ENCODE results near the gene GCN1. TPM values are rescaled to one million over a fixed set of nuclear protein-coding genes. Genes with fewer than 3 reads are reported as not detected.

GCN1 gene
- total RNA-seq, 1 donor from 2014 or later: 155 TPM

DNA sequence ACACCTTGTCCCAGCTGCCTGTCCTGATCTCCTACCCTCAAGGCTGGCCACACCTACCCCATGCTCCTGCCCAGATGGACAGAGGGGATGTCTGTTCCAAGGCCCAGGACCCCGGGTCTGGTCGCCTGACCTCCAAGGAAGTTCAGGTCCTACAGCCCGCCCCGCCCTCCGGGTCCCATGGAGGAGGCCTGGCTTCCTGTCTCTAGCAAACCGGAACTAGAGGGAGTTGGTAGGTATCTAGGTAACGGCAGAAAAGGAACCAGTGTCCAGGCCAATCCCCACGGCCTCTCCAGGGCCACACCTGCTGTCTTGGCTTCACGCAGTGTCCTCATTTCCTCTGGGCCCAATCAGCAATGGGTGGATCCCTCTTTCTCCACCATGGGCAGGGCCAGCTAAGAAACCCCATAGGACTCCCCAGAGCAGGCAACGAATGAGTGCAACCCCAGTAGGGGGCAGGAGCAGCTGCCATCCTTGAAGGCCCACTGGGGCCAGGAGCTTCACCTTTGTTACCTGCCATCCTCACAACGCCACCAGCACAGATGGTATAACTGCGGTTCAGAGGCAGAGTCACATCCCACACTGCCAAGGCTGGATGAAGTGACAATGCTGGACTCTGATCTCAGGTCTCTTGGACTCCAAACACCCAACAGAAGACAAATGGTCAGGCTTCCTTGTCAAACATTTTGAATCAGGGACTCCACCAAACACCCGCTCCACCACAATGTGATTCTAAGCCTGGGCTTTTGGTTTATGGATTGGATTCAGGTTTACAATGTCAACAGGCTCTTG is 31.5 kb upstream of the GCN1 start:
- Mint-ChIP-seq H3K4me1 (peaks cover 26% of the 10 kb centered on the region), H3K9me3 (no peaks in the 10 kb centered on the region), H3K4me3 (no peak overlapping the region), H3K36me3 (ENCODE audit: low read depth) (no peaks in the 10 kb centered on the region), H3K27me3 (peaks cover 19% of the 10 kb centered on the region), H3K27ac (no peak overlapping the region)
- ChIA-PET CTCF (interaction anchor here (0.6 to 8.7 kb wide), 5 partner anchors 15 to 98 kb away, joined by 3 to 243 read pairs (median 3); partner anchors contain the start of genes PXN, RNU4-1 and RNU4-2), POLR2A (interaction anchor here (0.6 to 7.8 kb wide), 5 partner anchors 14 to 65 kb away, joined by 3 to 202 read pairs (median 52); partner anchors contain the start of genes PXN, RNU4-1, RNU4-2 and RPLP0)
- intact Hi-C loops (cut with micrococcal nuclease): no loop called here
- TF ChIP-seq CTCF (IDR thresholded peaks at IDR 0.05): no peak
- no peak for DNase-seq
- no peak for ATAC-seq (ENCODE audit: low read depth)

GRCh38 chr12:120225200-120225558 is 30.7 kb upstream of the GCN1 start:
- ChIA-PET POLR2A (interaction anchor here (0.6 to 7.8 kb wide), 5 partner anchors 15 to 66 kb away, joined by 3 to 202 read pairs (median 3); partner anchors contain the start of genes RNU4-1, RNU4-2 and RPLP0), CTCF (interaction anchor here (8.7 kb wide), 1 partner anchor 40 kb away, joined by 243 read pairs; the partner anchor contains the start of gene PXN)
- Mint-ChIP-seq H3K27ac (no peak overlapping the region), H3K27me3 (peaks cover 16% of the 10 kb centered on the region), H3K9me3 (no peaks in the 10 kb centered on the region), H3K4me3 (no peak overlapping the region), H3K4me1 (peaks cover 26% of the 10 kb centered on the region), H3K36me3 (ENCODE audit: low read depth) (no peaks in the 10 kb centered on the region)
- intact Hi-C loops (cut with micrococcal nuclease): no loop called here
- ATAC-seq (ENCODE audit: low read depth) (no peak), DNase-seq (no peak)
- no peak for TF ChIP-seq CTCF (IDR thresholded peaks at IDR 0.05)

DNA sequence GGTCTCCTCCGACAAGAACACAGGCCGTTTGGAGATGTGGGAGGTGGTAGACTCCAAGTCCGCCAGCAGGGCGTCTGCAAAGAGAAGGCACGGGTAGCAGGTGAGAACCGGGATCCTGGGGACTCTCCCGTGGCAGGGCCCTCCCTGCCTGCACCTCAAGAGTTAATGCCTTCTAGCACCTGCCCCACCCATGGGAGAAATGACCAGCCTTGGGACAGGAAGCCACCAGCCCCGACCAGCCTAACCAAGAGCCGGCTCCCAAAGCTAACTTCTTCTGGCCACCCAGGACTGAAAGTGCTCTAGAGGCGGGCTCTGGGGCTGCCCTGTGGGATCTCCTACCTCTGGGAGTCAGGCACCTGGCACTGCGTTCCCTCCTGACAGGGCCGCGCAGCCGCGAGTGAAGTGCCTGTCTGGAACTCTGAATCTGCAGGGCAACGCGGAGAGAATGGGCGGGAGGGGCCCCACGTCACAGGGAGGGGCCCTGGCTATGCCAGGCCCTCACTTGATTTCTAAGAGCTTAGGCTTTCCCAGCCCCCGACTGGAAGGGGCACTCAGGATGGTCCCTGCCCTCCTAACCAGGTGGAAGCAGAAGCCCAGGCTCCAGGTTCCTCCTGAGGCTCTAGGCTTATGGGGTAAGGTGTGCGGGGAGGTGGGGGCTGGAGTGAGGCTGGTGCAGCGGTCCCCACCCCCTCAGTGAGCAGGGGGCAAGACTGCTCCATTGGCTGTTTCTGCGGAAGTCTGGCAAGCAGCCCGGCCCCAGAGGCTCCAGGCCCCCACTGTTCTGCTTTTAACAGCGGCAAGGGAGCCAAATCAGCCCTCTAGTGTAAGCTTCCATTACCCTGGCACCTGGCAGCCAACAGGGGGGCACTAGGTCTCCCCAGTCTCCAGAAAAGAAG is 30.0 kb upstream of the GCN1 start:
- ChIA-PET CTCF (interaction anchor here (8.7 kb wide), 1 partner anchor 40 kb away, joined by 243 read pairs; the partner anchor contains the start of gene PXN), POLR2A (interaction anchor here (0.6 to 7.8 kb wide), 4 partner anchors 15 to 67 kb away, joined by 3 to 202 read pairs (median 28); partner anchors contain the start of genes RNU4-1, RNU4-2 and RPLP0)
- DNase-seq: no peak
- no peak overlapping the region for H3K27ac Mint-ChIP-seq
- peaks cover 26% of the 10 kb centered on the region for H3K4me1 Mint-ChIP-seq
- ATAC-seq (ENCODE audit: low read depth): no peak
- peaks cover 16% of the 10 kb centered on the region for H3K27me3 Mint-ChIP-seq
- intact Hi-C loops (cut with micrococcal nuclease): no loop called here
- no peak overlapping the region for H3K4me3 Mint-ChIP-seq
- no peak for TF ChIP-seq CTCF (IDR thresholded peaks at IDR 0.05)
- no peaks in the 10 kb centered on the region for H3K9me3 Mint-ChIP-seq
- no peaks in the 10 kb centered on the region for H3K36me3 Mint-ChIP-seq (ENCODE audit: low read depth)

DNA sequence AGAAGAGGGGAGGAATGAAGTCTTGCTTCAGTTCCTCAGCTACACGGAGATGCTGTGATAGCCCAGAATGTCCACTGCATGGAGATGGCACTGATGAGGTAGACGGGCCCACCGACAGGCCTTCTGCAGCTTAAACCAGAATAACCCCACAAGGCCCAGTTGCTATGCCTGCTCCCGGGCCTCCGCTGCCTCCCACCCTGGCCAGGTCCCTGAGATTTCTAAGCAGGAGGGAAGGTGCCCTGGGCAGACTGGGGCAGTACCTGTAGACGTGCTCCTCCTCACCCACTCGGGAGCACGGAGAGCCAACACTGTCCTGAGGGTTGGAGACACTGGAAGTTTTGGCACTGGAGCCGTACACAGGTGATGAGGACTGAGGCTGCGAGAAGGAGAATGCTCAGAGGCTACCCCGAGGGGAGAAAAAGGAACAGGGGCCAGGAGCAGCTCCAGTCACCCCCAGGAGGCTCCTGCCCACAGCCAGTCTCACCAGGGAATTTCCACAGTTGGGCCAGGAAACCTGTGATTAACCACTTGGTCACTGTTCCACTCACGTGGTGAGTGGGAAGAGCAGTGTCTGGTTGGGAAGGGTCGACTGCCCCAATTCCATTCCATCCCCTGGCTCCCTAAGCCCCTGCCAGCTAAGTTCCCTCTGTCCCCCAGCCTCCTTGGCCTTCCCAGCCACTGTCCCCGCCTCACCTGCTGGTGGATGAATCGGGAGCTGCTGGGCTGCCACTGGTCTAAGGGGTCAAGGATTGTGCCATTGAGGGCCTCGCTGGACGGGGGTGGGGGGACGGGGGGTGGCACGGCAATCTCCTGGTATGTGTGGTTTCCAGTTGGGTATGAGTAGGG is 29.2 kb upstream of the GCN1 start:
- peaks cover 22% of the 10 kb centered on the region for H3K4me1 Mint-ChIP-seq
- H3K4me3 Mint-ChIP-seq: no peak overlapping the region
- no peak overlapping the region for H3K27ac Mint-ChIP-seq
- POLR2A ChIA-PET: interaction anchor here (1.0 to 6.5 kb wide), 2 partner anchors 22 to 69 kb away, joined by 3 to 53 read pairs; partner anchors contain the start of genes RNU4-1 and RPLP0
- no peak for ATAC-seq (ENCODE audit: low read depth)
- H3K36me3 Mint-ChIP-seq (ENCODE audit: low read depth): no peaks in the 10 kb centered on the region
- CTCF ChIA-PET: no interaction called here
- no peaks in the 10 kb centered on the region for H3K9me3 Mint-ChIP-seq
- no peak for DNase-seq
- TF ChIP-seq CTCF (IDR thresholded peaks at IDR 0.05): no peak
- H3K27me3 Mint-ChIP-seq: peaks cover 13% of the 10 kb centered on the region
- intact Hi-C loops (cut with micrococcal nuclease): no loop called here
